WTC11 (cell line): ENCODE results near the gene MYO6. TPM values are rescaled to one million over a fixed set of nuclear protein-coding genes. Genes with fewer than 3 reads are reported as not detected.

Experiments
- ATAC-seq: fragments of 200-7000 bp; cut with Tn5 transposase; 2 replicates; pipeline ENCODE4 v1.10.0; 2021; ENCODE audit warnings: mild to moderate bottlenecking, moderate library complexity
- CTCF ChIA-PET: fragments of 300-600 bp; sonication (Branson Sonifier 250); formaldehyde crosslinking; loops from one replicate; lab custom pipeline; 2021; ENCODE audit warnings: antibody characterized with exemption; lab: Charles Lee
- POLR2A ChIA-PET: fragments of 350-600 bp; sonication (Branson Sonifier 250); formaldehyde crosslinking; loops from one replicate; lab custom pipeline; 2021; ENCODE audit warnings: antibody characterized with exemption; lab: Charles Lee
- DNase-seq: peaks from one replicate; pipeline ENCODE4 v3.0.0; 2021; ENCODE audit warnings: low spot score
- H3K27ac Mint-ChIP-seq: 2 replicates; pipeline ENCODE4 v1.8.0; 2021; ENCODE audit warnings: mixed read lengths
- H3K27me3 Mint-ChIP-seq: 2 replicates; pipeline ENCODE4 v1.8.0; 2021; ENCODE audit warnings: low read depth, mild to moderate bottlenecking, moderate library complexity, mixed read lengths
- H3K36me3 Mint-ChIP-seq: 2 replicates; pipeline ENCODE4 v1.8.0; 2021; ENCODE audit warnings: mixed read lengths
- H3K4me1 Mint-ChIP-seq: 2 replicates; pipeline ENCODE4 v1.8.0; 2022; ENCODE audit warnings: mixed read lengths
- H3K4me3 Mint-ChIP-seq: 2 replicates; pipeline ENCODE4 v1.8.0; 2021; ENCODE audit warnings: mild to moderate bottlenecking, moderate library complexity, mixed read lengths
- H3K9me3 Mint-ChIP-seq: 2 replicates; pipeline ENCODE4 v1.8.0; 2021; ENCODE audit warnings: mixed read lengths
- CREB1 ChIP-seq: sonication (generic); formaldehyde crosslinking; IDR thresholded peaks from 2 replicates; pipeline ENCODE4 v1.8.0; 2023; ENCODE audit warnings: mild to moderate bottlenecking, missing genetic modification reagents
- EMX1 ChIP-seq: fragments of 250-450 bp; sonication (Bioruptor Pico); IDR thresholded peaks from 2 replicates; pipeline ENCODE4 v1.8.0; 2021; ENCODE audit warnings: mild to moderate bottlenecking
- FOXK1 ChIP-seq: sonication (generic); formaldehyde crosslinking; IDR thresholded peaks from 2 replicates; pipeline ENCODE4 v1.8.0; 2022; ENCODE audit warnings: mild to moderate bottlenecking, moderate library complexity, missing genetic modification reagents
- HMGA2 ChIP-seq: fragments of 250-450 bp; sonication (Bioruptor Pico); IDR thresholded peaks from 2 replicates; pipeline ENCODE4 v1.4.0; 2021; ENCODE audit warnings: mild to moderate bottlenecking, moderate library complexity
- JAZF1 ChIP-seq: fragments of 250-450 bp; sonication (Bioruptor Pico); IDR thresholded peaks from 2 replicates; pipeline ENCODE4 v1.9.0; 2021; ENCODE audit warnings: moderate library complexity, mild to moderate bottlenecking, inconsistent platforms
- MXD4 ChIP-seq: fragments of 250-450 bp; sonication (Bioruptor Pico); IDR thresholded peaks from 2 replicates; pipeline ENCODE4 v1.8.0; 2021; ENCODE audit warnings: mild to moderate bottlenecking, moderate library complexity, borderline replicate concordance
- MYBL2 ChIP-seq: sonication (generic); formaldehyde crosslinking; IDR thresholded peaks from 2 replicates; pipeline ENCODE4 v1.8.1; 2023; ENCODE audit warnings: mild to moderate bottlenecking, moderate library complexity, missing genetic modification reagents
- OVOL2 ChIP-seq: fragments of 250-450 bp; sonication (Bioruptor Pico); IDR thresholded peaks from 2 replicates; pipeline ENCODE4 v1.9.0; 2021; ENCODE audit warnings: mild to moderate bottlenecking, borderline replicate concordance
- TCF7 ChIP-seq: sonication (generic); formaldehyde crosslinking; IDR thresholded peaks from 2 replicates; pipeline ENCODE4 v1.8.0; 2022; ENCODE audit warnings: mild to moderate bottlenecking, low read depth, missing genetic modification reagents, moderate library complexity
- USF2 ChIP-seq: sonication (generic); formaldehyde crosslinking; IDR thresholded peaks from 2 replicates; pipeline ENCODE4 v1.8.1; 2023; ENCODE audit warnings: mild to moderate bottlenecking, missing genetic modification reagents, moderate library complexity
- total RNA-seq: library from RNA; stranded (reverse); gene quantifications from 3 replicates; pipeline ENCODE4 v1.2.3, GENCODE V29; 2021
- TF ChIP-seq, protein P1 (sequence below): sonication (generic); formaldehyde crosslinking; IDR thresholded peaks from 2 replicates; pipeline ENCODE4 v1.8.1; 2022; ENCODE audit warnings: missing genetic modification reagents, borderline replicate concordance
- TF ChIP-seq, protein P2 (sequence below): sonication (generic); formaldehyde crosslinking; IDR thresholded peaks from 2 replicates; pipeline ENCODE4 v1.8.0; 2023; ENCODE audit warnings: mild to moderate bottlenecking, missing genetic modification reagents
- TF ChIP-seq, protein P3 (sequence below): sonication (generic); formaldehyde crosslinking; IDR thresholded peaks from 2 replicates; pipeline ENCODE4 v1.8.1; 2022; ENCODE audit warnings: mild to moderate bottlenecking, moderate library complexity, missing genetic modification reagents
- TF ChIP-seq, protein P4 (sequence below): sonication (generic); formaldehyde crosslinking; IDR thresholded peaks from 2 replicates; pipeline ENCODE4 v1.8.0; 2023; ENCODE audit warnings: missing genetic modification reagents, mild to moderate bottlenecking, borderline replicate concordance
- TF ChIP-seq, protein P5 (sequence below): sonication (generic); formaldehyde crosslinking; IDR thresholded peaks from 2 replicates; pipeline ENCODE4 v1.8.1; 2022; ENCODE audit warnings: mild to moderate bottlenecking, missing genetic modification reagents, moderate library complexity, borderline replicate concordance
- TF ChIP-seq, protein P6 (sequence below): sonication (generic); formaldehyde crosslinking; conservative IDR thresholded peaks from 2 replicates; pipeline ENCODE4 v1.8.1; 2022; ENCODE audit warnings: mild to moderate bottlenecking, missing genetic modification reagents

Gene MYO6
- total RNA-seq, 1 experiment from 2014 or later = 32.6 TPM

DNA sequence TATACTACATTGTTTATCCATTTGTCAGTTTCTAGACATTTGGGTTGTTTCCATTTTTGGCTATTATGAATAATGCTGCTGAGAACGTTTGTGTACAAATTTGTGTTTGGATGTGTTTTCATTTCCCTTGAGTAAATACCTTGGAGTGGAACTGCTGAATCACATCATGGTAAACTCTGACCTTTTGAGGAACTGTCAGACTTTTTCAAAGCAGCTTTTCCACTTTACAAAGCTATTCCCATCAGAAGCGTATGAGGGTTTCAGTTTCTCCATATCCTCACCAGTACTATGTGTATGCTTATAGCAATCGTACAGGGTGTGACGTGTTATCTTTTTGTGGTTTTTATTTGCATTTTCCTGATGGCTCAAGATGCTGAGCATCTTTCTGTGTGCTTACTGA is 103.7 kb downstream of the MYO6 start:
- Mint-ChIP-seq H3K4me3 (no peak overlapping the region), H3K4me1 (peaks cover 7% of the 10 kb centered on the region), H3K27me3 (no peaks in the 10 kb centered on the region), H3K9me3 (no peaks in the 10 kb centered on the region), H3K27ac (no peak overlapping the region), H3K36me3 (peaks cover 7% of the 10 kb centered on the region)
- ATAC-seq (no peak), DNase-seq (no peak)
- ChIA-PET POLR2A (no interaction called here), CTCF (no interaction called here)
- TF ChIP-seq OVOL2 (CRISPR knock-in tag) (no peak), MXD4 (CRISPR knock-in tag) (no peak), HMGA2 (CRISPR knock-in tag) (no peak), JAZF1 (CRISPR knock-in tag) (no peak), FOXK1 (no peak), USF2 (CRISPR knock-in tag) (no peak), MYBL2 (no peak), CREB1 (no peak), TCF7 (CRISPR knock-in tag) (no peak), EMX1 (CRISPR knock-in tag) (no peak)
- TF ChIP-seq, protein P1, sequence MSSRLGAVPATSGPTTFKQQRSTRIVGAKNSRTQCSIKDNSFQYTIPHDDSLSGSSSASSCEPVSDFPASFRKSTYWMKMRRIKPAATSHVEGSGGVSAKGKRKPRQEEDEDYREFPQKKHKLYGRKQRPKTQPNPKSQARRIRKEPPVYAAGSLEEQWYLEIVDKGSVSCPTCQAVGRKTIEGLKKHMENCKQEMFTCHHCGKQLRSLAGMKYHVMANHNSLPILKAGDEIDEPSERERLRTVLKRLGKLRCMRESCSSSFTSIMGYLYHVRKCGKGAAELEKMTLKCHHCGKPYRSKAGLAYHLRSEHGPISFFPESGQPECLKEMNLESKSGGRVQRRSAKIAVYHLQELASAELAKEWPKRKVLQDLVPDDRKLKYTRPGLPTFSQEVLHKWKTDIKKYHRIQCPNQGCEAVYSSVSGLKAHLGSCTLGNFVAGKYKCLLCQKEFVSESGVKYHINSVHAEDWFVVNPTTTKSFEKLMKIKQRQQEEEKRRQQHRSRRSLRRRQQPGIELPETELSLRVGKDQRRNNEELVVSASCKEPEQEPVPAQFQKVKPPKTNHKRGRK = no peak
- TF ChIP-seq, protein P2, sequence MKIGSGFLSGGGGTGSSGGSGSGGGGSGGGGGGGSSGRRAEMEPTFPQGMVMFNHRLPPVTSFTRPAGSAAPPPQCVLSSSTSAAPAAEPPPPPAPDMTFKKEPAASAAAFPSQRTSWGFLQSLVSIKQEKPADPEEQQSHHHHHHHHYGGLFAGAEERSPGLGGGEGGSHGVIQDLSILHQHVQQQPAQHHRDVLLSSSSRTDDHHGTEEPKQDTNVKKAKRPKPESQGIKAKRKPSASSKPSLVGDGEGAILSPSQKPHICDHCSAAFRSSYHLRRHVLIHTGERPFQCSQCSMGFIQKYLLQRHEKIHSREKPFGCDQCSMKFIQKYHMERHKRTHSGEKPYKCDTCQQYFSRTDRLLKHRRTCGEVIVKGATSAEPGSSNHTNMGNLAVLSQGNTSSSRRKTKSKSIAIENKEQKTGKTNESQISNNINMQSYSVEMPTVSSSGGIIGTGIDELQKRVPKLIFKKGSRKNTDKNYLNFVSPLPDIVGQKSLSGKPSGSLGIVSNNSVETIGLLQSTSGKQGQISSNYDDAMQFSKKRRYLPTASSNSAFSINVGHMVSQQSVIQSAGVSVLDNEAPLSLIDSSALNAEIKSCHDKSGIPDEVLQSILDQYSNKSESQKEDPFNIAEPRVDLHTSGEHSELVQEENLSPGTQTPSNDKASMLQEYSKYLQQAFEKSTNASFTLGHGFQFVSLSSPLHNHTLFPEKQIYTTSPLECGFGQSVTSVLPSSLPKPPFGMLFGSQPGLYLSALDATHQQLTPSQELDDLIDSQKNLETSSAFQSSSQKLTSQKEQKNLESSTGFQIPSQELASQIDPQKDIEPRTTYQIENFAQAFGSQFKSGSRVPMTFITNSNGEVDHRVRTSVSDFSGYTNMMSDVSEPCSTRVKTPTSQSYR = no peak
- TF ChIP-seq, protein P3, sequence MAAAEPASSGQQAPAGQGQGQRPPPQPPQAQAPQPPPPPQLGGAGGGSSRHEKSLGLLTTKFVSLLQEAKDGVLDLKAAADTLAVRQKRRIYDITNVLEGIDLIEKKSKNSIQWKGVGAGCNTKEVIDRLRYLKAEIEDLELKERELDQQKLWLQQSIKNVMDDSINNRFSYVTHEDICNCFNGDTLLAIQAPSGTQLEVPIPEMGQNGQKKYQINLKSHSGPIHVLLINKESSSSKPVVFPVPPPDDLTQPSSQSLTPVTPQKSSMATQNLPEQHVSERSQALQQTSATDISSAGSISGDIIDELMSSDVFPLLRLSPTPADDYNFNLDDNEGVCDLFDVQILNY = no peak
- TF ChIP-seq, protein P4, sequence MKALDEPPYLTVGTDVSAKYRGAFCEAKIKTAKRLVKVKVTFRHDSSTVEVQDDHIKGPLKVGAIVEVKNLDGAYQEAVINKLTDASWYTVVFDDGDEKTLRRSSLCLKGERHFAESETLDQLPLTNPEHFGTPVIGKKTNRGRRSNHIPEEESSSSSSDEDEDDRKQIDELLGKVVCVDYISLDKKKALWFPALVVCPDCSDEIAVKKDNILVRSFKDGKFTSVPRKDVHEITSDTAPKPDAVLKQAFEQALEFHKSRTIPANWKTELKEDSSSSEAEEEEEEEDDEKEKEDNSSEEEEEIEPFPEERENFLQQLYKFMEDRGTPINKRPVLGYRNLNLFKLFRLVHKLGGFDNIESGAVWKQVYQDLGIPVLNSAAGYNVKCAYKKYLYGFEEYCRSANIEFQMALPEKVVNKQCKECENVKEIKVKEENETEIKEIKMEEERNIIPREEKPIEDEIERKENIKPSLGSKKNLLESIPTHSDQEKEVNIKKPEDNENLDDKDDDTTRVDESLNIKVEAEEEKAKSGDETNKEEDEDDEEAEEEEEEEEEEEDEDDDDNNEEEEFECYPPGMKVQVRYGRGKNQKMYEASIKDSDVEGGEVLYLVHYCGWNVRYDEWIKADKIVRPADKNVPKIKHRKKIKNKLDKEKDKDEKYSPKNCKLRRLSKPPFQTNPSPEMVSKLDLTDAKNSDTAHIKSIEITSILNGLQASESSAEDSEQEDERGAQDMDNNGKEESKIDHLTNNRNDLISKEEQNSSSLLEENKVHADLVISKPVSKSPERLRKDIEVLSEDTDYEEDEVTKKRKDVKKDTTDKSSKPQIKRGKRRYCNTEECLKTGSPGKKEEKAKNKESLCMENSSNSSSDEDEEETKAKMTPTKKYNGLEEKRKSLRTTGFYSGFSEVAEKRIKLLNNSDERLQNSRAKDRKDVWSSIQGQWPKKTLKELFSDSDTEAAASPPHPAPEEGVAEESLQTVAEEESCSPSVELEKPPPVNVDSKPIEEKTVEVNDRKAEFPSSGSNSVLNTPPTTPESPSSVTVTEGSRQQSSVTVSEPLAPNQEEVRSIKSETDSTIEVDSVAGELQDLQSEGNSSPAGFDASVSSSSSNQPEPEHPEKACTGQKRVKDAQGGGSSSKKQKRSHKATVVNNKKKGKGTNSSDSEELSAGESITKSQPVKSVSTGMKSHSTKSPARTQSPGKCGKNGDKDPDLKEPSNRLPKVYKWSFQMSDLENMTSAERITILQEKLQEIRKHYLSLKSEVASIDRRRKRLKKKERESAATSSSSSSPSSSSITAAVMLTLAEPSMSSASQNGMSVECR (CRISPR knock-in tag) = no peak
- TF ChIP-seq, protein P5, sequence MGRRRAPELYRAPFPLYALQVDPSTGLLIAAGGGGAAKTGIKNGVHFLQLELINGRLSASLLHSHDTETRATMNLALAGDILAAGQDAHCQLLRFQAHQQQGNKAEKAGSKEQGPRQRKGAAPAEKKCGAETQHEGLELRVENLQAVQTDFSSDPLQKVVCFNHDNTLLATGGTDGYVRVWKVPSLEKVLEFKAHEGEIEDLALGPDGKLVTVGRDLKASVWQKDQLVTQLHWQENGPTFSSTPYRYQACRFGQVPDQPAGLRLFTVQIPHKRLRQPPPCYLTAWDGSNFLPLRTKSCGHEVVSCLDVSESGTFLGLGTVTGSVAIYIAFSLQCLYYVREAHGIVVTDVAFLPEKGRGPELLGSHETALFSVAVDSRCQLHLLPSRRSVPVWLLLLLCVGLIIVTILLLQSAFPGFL (CRISPR knock-in tag) = no peak
- TF ChIP-seq, protein P6, sequence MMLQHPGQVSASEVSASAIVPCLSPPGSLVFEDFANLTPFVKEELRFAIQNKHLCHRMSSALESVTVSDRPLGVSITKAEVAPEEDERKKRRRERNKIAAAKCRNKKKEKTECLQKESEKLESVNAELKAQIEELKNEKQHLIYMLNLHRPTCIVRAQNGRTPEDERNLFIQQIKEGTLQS (CRISPR knock-in tag) = no peak
